Central memory CD8-positive, alpha-beta T cell (primary cell): ENCODE data around the gene ATP13A2.

Source experiments
- ATAC-seq: fragments of 150-1000 bp; cut with Tn5 transposase; replicated peaks from 2 replicates; pipeline ENCODE4 v1.10.0; 2022; ENCODE audit warnings: mild to moderate bottlenecking, moderate FRiP score, moderate number of reproducible peaks; ENCODE audit not compliant: poor library complexity, severe bottlenecking; ENCODE audit errors: extremely low read depth
- DNase-seq, 2 donors: peaks; one replicate each; pipeline ENCODE4 v3.0.0; 2021; ENCODE audit warnings: low spot score in 2 of 2
- H3K27ac Mint-ChIP-seq: one replicate; pipeline ENCODE4 v1.8.0; 2022; ENCODE audit warnings: low read depth, mild to moderate bottlenecking, moderate library complexity, mixed read lengths
- H3K27me3 Mint-ChIP-seq: one replicate; pipeline ENCODE4 v1.8.0; 2022; ENCODE audit warnings: mixed read lengths
- H3K36me3 Mint-ChIP-seq: one replicate; pipeline ENCODE4 v1.8.0; 2022; ENCODE audit warnings: mild to moderate bottlenecking, moderate library complexity, mixed read lengths; ENCODE audit not compliant: insufficient read depth
- H3K4me1 Mint-ChIP-seq: one replicate; pipeline ENCODE4 v1.8.0; 2022; ENCODE audit warnings: mixed read lengths
- H3K4me3 Mint-ChIP-seq: one replicate; pipeline ENCODE4 v1.8.0; 2022; ENCODE audit warnings: mild to moderate bottlenecking, moderate library complexity, mixed read lengths
- H3K9me3 Mint-ChIP-seq: one replicate; pipeline ENCODE4 v1.8.0; 2022; ENCODE audit warnings: mixed read lengths

Gene ATP13A2

DNA sequence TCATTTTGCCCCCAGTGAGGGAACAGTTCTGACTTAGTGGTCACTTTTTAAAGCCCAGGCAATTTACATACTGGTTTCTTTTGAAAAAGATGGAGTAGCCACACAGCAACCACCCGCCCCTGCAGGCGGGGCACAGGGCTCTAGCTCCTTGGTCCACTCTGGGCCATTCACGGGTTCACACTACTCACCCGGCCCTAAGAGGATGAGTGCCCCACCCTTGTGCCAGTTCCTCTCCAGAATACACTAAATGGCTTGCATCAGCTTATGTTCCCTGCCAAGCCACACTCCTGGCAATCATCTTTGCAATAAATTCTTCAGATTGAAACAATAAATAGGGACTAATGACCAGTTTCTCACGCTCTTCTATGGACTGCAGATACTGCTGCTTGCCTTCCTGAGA lies 15.7 kb upstream of the ATP13A2 start:
- Mint-ChIP-seq H3K4me3 (no peak overlapping the region), H3K27ac (no peak overlapping the region), H3K27me3 (no peaks in the 10 kb centered on the region), H3K9me3 (no peaks in the 10 kb centered on the region), H3K36me3 (peaks cover 56% of the 10 kb centered on the region), H3K4me1 (no peaks in the 10 kb centered on the region)
- ATAC-seq (no peak), DNase-seq (no peak)

DNA sequence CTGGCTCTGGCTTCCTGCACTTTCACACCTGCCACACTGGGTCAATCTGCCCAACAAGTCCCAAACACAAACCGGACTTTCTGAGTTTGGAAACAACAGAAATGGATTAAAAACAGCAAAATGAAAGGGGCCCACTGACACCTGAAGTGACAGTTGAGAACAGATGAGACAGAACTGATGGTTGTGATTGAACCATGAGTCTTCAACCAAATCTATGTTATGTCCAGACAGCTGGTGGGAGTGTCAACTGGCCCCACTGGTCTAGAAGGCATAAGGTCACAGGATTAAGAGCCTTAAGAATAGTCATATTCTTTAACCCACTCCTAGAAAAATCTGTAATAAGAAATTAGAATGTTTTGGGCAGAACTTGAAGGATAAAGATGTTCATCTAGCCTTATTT lies 13.0 kb upstream of the ATP13A2 start:
- no peaks in the 10 kb centered on the region for H3K4me1 Mint-ChIP-seq
- no peaks in the 10 kb centered on the region for H3K27me3 Mint-ChIP-seq
- peaks cover 63% of the 10 kb centered on the region for H3K36me3 Mint-ChIP-seq
- ATAC-seq (no peak), DNase-seq (no peak)
- H3K27ac Mint-ChIP-seq = no peak overlapping the region
- H3K4me3 Mint-ChIP-seq = no peak overlapping the region
- no peaks in the 10 kb centered on the region for H3K9me3 Mint-ChIP-seq

DNA sequence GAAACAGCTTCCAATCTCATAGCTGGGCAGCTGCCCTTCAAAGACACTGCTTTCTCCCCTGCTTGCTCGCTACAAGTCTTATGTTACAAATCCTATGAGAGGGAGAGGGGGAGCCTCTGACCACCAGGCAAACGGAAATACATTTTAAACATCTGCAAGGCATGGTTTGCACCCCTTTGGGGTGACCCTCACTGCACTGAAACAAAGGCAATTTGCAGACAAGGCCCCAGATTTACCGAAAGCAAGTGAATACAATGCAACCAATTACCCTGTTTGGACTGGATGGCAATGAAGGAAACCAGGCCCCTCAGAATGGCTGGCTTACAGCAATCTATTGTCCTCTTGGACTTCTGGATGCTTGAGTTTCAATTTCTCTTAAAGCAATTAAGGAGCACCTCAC lies 11.8 kb upstream of the ATP13A2 start:
- no peak for DNase-seq
- Mint-ChIP-seq H3K36me3 (peaks cover 65% of the 10 kb centered on the region), H3K4me1 (peaks cover 8% of the 10 kb centered on the region), H3K9me3 (no peaks in the 10 kb centered on the region), H3K27ac (no peak overlapping the region), H3K4me3 (no peak overlapping the region), H3K27me3 (no peaks in the 10 kb centered on the region)
- ATAC-seq = no peak

DNA sequence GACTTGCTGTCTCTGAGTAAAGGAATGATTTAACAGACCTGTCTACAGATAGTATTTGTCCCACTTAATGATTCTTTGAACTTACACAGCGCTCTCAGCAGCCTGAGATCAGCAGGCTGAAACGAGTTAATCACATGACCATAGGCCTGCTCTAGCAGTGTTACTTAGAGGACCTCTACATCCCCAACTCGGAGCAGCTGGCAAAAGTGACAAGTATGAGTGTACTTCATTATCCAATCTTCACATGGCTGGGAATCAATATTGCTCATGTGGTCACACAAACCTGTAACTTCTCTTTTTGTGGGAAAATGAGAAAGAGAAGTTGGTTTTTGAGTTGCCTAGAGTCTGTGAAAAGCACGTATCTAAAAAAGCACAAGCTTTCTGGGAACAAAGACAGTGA lies 11.4 kb upstream of the ATP13A2 start:
- Mint-ChIP-seq H3K9me3 (no peaks in the 10 kb centered on the region), H3K4me1 (peaks cover 8% of the 10 kb centered on the region), H3K27me3 (no peaks in the 10 kb centered on the region), H3K27ac (no peak overlapping the region), H3K36me3 (peaks cover 65% of the 10 kb centered on the region), H3K4me3 (no peak overlapping the region)
- DNase-seq (no peak), ATAC-seq (no peak)

DNA sequence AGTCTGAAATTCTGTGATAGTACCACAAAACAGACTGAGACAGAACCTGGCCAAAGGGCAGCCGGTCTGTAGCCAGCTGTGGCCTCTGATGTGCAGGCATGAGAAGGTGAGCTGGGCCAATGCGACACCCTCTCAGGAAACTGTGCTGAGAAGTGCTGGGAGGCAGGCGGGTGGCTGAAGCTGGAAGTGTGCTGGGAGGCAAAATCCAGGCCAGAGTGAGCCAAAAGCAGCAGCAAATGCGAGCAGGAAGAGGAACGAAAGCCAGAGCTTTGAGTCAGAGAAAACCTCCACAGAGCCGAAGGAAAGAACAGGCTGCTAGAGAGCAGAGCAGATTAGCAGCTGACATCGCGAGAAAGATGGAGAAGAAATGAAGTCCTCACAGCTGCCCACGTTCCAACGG lies 10.2 kb upstream of the ATP13A2 start:
- ATAC-seq (no peak), DNase-seq (no peak)
- H3K9me3 Mint-ChIP-seq = no peaks in the 10 kb centered on the region
- H3K4me3 Mint-ChIP-seq = no peak overlapping the region
- peaks cover 60% of the 10 kb centered on the region for H3K36me3 Mint-ChIP-seq
- H3K27ac Mint-ChIP-seq = no peak overlapping the region
- H3K4me1 Mint-ChIP-seq = peaks cover 8% of the 10 kb centered on the region
- H3K27me3 Mint-ChIP-seq = no peaks in the 10 kb centered on the region

DNA sequence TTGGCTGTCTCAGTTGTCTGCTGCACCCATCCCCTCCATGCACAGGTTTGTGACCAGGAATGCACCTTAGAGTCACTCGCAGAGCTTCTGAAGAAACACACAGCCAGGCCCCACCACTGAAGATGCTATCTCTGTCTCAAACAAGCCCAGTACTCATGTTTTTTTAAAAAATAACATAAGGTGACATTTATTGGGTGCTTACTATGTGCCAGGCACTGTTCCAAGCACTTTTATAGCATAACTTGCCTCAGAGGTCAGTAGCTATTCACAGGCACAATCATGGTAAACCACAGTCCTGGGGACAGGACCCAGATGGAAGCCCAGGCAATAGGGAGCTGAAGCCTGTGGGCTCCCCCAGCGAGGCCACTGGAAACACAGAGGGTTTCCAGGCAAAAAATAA lies 8.8 kb upstream of the ATP13A2 start:
- Mint-ChIP-seq H3K27ac (no peak overlapping the region), H3K27me3 (no peaks in the 10 kb centered on the region), H3K4me3 (no peak overlapping the region), H3K9me3 (no peaks in the 10 kb centered on the region), H3K4me1 (peaks cover 8% of the 10 kb centered on the region), H3K36me3 (peaks cover 54% of the 10 kb centered on the region)
- DNase-seq (no peak), ATAC-seq (no peak)

DNA sequence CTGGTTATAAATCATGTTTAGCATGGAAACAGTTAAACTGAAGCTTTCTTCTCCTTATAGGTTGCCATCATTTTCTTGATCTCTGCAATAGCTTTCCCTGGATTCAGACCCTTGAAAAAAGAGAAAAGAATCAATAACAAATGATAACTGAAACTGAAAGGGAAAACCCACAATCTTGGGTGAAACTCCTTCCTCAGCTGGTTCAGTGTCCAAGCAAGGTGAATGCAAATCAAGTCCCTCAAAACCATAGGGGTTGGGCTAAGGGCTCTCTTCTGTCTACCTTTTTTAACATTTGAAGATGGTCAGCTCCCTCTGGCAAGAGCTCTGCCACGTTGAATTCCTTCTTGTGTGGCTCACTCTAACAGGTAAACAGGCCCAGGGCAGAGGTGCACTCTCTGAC lies 7.1 kb upstream of the ATP13A2 start:
- H3K36me3 Mint-ChIP-seq = peaks cover 46% of the 10 kb centered on the region
- DNase-seq (no peak), ATAC-seq (no peak)
- no peak overlapping the region for H3K4me3 Mint-ChIP-seq
- no peak overlapping the region for H3K27ac Mint-ChIP-seq
- H3K9me3 Mint-ChIP-seq = no peaks in the 10 kb centered on the region
- peaks cover 8% of the 10 kb centered on the region for H3K4me1 Mint-ChIP-seq
- no peaks in the 10 kb centered on the region for H3K27me3 Mint-ChIP-seq

DNA sequence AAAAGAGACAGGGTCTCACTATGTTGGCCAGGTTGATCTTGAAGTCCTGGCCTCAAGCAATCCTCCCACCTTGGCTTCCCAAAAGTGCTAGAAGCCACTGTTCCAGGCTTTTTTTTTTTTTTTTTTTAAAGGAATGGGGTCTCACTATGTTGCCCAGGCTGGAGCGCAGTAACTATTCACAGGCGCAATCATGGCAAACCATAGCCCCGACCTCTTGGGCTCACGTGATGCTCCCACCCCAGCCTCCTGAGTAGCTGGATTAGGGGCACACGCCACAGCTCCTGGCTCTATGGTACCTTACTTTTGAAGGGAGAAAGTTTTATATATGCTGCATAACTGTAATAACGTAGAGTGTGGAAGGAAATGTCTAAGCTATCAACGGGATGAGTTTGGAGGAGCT lies 5.7 kb upstream of the ATP13A2 start:
- no peak for ATAC-seq

DNA sequence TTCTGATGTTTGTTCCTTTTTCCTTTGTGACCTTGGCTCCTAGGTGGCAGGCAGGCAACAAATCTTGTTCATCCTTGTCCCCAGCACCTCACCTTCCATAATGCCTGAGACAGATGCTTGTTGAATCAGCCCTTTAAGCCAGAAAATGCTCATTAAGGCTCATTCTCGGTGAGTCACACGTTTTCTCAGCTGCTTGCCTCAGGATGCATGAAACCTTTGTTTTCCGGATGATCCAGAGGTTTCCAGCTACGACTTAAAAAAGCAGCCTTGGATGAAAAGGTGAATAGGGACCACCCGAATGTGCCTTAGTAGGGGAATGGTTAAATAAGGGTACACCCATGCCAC lies 4.6 kb upstream of the ATP13A2 start:
- Mint-ChIP-seq H3K36me3 (peaks cover 32% of the 10 kb centered on the region), H3K4me1 (peaks cover 13% of the 10 kb centered on the region), H3K27ac (no peak overlapping the region), H3K9me3 (no peaks in the 10 kb centered on the region), H3K4me3 (no peak overlapping the region), H3K27me3 (no peaks in the 10 kb centered on the region)
- no peak for DNase-seq
- no peak for ATAC-seq

More for the DNA sequence above, 5.7 kb upstream of the ATP13A2 start:
- Mint-ChIP-seq H3K4me1 (peaks cover 12% of the 10 kb centered on the region), H3K27ac (no peak overlapping the region), H3K27me3 (no peaks in the 10 kb centered on the region), H3K4me3 (no peak overlapping the region), H3K9me3 (no peaks in the 10 kb centered on the region), H3K36me3 (peaks cover 38% of the 10 kb centered on the region)
- DNase-seq = no peak

DNA sequence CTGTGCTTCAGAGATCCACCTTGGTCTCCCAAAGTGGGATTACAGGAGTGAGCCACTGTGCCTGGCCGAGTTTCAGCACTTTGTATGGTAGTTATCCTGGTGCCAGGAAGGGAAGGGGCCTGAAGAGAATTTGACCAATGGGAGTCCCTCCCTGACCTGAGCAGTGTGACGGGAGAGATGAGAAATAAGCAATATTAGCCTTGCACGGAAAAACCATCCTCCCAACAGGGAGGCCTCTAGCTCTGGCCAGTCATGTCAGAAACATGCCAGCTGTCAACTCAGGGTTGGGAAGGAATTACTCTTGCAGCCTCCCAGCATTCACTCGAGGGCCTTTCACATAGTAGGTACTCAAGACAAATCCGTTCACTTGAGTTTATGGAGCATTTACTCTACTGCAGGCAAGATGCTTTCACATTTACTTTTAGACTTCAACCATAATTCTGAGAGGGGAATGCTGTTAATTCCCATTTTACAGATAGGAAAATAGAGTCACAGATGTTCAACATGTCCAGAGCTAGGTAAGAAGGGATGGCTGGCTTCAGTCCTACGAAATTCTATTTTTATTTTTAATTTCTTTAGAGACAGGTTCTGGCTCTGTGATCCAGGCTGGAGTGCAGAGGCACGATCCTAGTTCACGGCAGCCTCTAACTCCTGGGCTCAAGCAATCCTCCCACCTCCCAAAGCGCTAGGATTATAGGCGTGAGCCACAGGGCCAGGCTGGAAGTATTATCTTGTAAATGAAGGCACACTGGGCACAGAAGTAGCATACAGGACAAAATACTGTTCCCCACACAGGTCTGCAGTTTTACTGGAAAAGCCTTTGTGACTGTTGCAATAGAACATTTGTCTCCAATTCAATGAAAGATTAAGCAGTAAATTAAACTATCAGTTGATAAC lies 3.2 kb upstream of the ATP13A2 start:
- no peak for DNase-seq
- peaks cover 24% of the 10 kb centered on the region for H3K4me1 Mint-ChIP-seq

DNA sequence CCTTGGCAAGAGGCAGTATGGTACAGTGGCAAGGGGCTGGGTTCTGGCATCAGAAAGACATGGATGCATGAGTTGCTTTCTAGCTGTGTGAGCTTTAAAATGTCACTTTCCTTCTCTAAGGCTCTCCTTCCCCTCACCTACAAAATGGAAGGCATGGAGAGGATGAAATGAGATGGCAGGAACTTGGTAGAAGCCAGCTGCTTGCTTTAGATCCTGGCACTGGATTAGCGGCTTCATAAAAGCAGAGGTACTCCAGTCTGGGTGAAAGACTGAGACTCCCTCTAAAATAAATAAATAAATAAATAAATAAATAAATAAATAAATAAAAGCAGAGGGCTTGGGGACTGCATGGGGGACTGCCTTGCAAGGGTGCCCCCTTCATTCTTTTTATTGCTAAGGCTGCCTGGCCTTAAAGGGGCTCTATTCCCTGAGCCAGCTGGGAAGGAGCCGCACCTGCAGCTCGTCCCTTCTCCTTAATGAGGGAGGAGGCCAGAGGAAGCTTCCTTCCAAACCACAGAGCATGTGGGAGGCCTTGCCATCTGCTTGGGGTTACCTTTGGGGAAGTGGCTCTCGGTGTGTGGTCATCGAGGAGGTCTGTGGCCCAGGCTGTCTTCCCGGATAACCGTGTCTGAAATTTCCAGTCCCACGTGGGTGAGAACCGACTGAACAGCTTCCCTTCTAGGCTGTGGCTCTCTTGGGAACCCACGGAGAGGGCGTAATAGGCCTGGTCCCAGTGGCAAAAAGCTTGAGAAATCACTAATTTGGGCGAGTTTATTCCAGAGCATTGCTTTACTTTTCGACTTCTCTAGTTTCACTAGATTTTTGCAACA lies 2.0 kb upstream of the ATP13A2 start:
- no peak overlapping the region for H3K27ac Mint-ChIP-seq
- peaks cover 16% of the 10 kb centered on the region for H3K4me1 Mint-ChIP-seq
- no peaks in the 10 kb centered on the region for H3K27me3 Mint-ChIP-seq
- H3K36me3 Mint-ChIP-seq = peaks cover 13% of the 10 kb centered on the region
- DNase-seq (no peak), ATAC-seq (no peak)
- H3K9me3 Mint-ChIP-seq = no peaks in the 10 kb centered on the region
- H3K4me3 Mint-ChIP-seq = no peak overlapping the region

More for the DNA sequence above, 3.2 kb upstream of the ATP13A2 start:
- ATAC-seq = no peak
- H3K4me3 Mint-ChIP-seq = no peak overlapping the region
- H3K27ac Mint-ChIP-seq = no peak overlapping the region
- H3K27me3 Mint-ChIP-seq = no peaks in the 10 kb centered on the region
- no peaks in the 10 kb centered on the region for H3K9me3 Mint-ChIP-seq
- H3K36me3 Mint-ChIP-seq = peaks cover 22% of the 10 kb centered on the region

DNA sequence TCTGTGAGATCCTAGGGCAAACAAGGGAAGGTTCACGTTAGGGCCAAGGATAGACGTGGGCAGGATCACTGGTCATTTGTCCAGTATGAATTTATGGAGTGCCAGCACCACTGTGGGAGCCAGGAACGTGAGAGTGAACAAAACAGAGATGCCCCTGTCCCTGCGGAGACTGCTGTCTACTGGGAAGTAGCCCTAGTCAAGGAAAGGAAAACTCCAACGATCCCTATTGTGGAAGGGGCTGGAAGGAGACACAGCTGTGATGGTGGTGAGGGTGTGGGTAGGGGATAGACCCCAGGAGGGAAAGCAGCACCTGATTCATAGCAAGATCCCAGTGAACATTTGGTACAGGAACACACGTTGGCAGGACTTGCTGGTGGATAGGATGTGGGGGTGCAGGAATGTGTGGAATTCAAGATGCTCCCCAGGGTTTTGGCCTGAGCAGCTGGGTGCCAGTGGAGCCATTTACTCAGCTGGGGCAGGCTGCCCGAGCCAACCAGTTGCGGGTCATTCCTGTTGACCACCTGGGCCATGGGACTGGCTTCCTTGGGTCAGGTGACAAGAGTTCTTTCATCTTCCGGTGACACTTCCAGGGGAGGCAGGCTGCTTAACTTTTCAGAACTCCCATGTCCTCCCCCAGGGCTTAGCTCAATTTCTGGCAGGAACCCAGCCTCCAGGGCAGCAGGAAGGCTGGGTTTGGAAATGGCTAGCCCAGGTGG lies 1.2 kb upstream of the ATP13A2 start:
- no peak overlapping the region for H3K4me3 Mint-ChIP-seq
- H3K27ac Mint-ChIP-seq = no peak overlapping the region
- peaks cover 16% of the 10 kb centered on the region for H3K4me1 Mint-ChIP-seq
- H3K36me3 Mint-ChIP-seq = peaks cover 9% of the 10 kb centered on the region
- no peaks in the 10 kb centered on the region for H3K27me3 Mint-ChIP-seq
- no peaks in the 10 kb centered on the region for H3K9me3 Mint-ChIP-seq
- no peak for DNase-seq
- ATAC-seq = no peak
